Endothelial cell of umbilical vein (primary cell): Measurements from ENCODE around the gene SPON1. TPM values are rescaled to one million over a fixed set of nuclear protein-coding genes. Genes with fewer than 3 reads are reported as not detected.

Experiments used
- BruUV-seq: library from RNA; stranded (reverse); fragments of 400-500 nt; replicated peaks from 2 replicates; lab custom pipeline; 2021; lab: Mats Ljungman, UMichigan
- CTCF ChIA-PET: fragments of 300-600, 350-600 bp; sonication (Branson Sonifier 250); formaldehyde crosslinking; loops from one replicate; lab custom pipeline; 2021; ENCODE audit warnings: antibody characterized with exemption, inconsistent platforms; lab: Charles Lee
- POLR2A ChIA-PET: fragments of 300-600, 350-600 bp; sonication (Branson Sonifier 250); formaldehyde crosslinking; loops from one replicate; lab custom pipeline; 2021; ENCODE audit warnings: antibody characterized with exemption, inconsistent platforms; lab: Charles Lee
- DNase-seq: peaks from one replicate; pipeline ENCODE4 v3.0.0-alpha.2; 2011; ENCODE audit warnings: low read depth, low spot score
- FAIRE-seq: peaks from 2 replicates; lab custom pipeline; 2011; peaks lifted over from hg19 to GRCh38; lab: Jason Lieb, UNC
- H2AFZ ChIP-seq: 2 replicates; pipeline ENCODE4 v1.6.0; 2012; ENCODE audit warnings: low read depth, low read length, control low read depth, inconsistent platforms
- H3K27ac ChIP-seq: 2 replicates; pipeline ENCODE4 v1.5.1; 2011; ENCODE audit warnings: low read depth, mild to moderate bottlenecking, control low read depth, low read length, moderate library complexity; ENCODE audit not compliant: insufficient read depth
- H3K27me3 ChIP-seq, 2 experiments: 2 replicates each; pipeline versions ENCODE4 v1.6.0 to v1.6.1; 2011; ENCODE audit warnings: low read length in 2 of 2, mixed read lengths in 1 of 2; ENCODE audit not compliant: control insufficient read depth in 2 of 2, insufficient read depth in 2 of 2
- H3K36me3 ChIP-seq, 2 experiments: 2 replicates in 1 of 2; 3 replicates in 1 of 2; pipeline ENCODE4 v1.5.1; 2011; ENCODE audit warnings: low read length in 2 of 2, mild to moderate bottlenecking in 1 of 2, moderate library complexity in 1 of 2; ENCODE audit not compliant: control insufficient read depth in 2 of 2, insufficient read depth in 2 of 2; ENCODE audit errors: extremely low read depth in 1 of 2
- H3K4me1 ChIP-seq: 3 replicates; pipeline ENCODE4 v1.5.1; 2011; ENCODE audit warnings: mild to moderate bottlenecking, low read length; ENCODE audit not compliant: control insufficient read depth, insufficient read depth; ENCODE audit errors: extremely low read depth
- H3K4me2 ChIP-seq: 2 replicates; pipeline ENCODE4 v1.6.1; 2011; ENCODE audit warnings: low read length, control low read depth, mixed read lengths; ENCODE audit not compliant: insufficient read depth
- H3K4me3 ChIP-seq, 3 experiments: fragments of 200-600 bp in 1 of 3; sonication (generic), shearing (Covaris generic) in 1 of 3; replicated peaks in 1 of 3; 2 replicates each; pipeline ENCODE4 v1.5.1; 2011 to 2016; ENCODE audit warnings: control low read depth in 3 of 3, low read length in 3 of 3, mild to moderate bottlenecking in 2 of 3, inconsistent platforms in 1 of 3, low read depth in 1 of 3, moderate library complexity in 1 of 3; ENCODE audit not compliant: insufficient read depth in 1 of 3
- H3K79me2 ChIP-seq: 2 replicates; pipeline ENCODE4 v1.6.0; 2012; ENCODE audit warnings: low read length, inconsistent platforms; ENCODE audit not compliant: control insufficient read depth, insufficient read depth
- H3K9ac ChIP-seq: replicated peaks from 2 replicates; pipeline ENCODE3; 2011; ENCODE audit warnings: low read length, control low read depth; ENCODE audit not compliant: insufficient read depth; ENCODE audit errors: extremely low read depth
- H3K9me1 ChIP-seq: replicated peaks from 3 replicates; pipeline ENCODE4 v1.6.0; 2011; ENCODE audit warnings: mild to moderate bottlenecking, low read length; ENCODE audit not compliant: control insufficient read depth, insufficient read depth; ENCODE audit errors: extremely low read depth
- H3K9me3 ChIP-seq: replicated peaks from 2 replicates; pipeline ENCODE4 v1.5.1; 2012; ENCODE audit warnings: low read length, inconsistent platforms; ENCODE audit not compliant: control insufficient read depth, insufficient read depth
- H4K20me1 ChIP-seq: replicated peaks from 2 replicates; pipeline ENCODE3; 2011; ENCODE audit warnings: mild to moderate bottlenecking, low read length; ENCODE audit not compliant: control insufficient read depth, insufficient read depth; ENCODE audit errors: extremely low read depth
- CTCF ChIP-seq, 2 donors: IDR thresholded peaks; 1 replicate in 1 of 2; 2 replicates in 1 of 2; pipeline ENCODE4 v1.5.1; 2011; ENCODE audit warnings: low read length in 2 of 2, mild to moderate bottlenecking in 2 of 2, moderate library complexity in 2 of 2, control low read depth in 1 of 2, inconsistent platforms in 1 of 2, low read depth in 1 of 2; ENCODE audit not compliant: insufficient read depth in 1 of 2; ENCODE audit errors: extremely low read depth in 1 of 2
- EZH2 ChIP-seq: IDR thresholded peaks from 2 replicates; pipeline ENCODE4 v1.6.1; 2012; ENCODE audit warnings: borderline replicate concordance, low read depth, mild to moderate bottlenecking, moderate library complexity, low read length, inconsistent platforms; ENCODE audit not compliant: severe bottlenecking
- FOS ChIP-seq: IDR thresholded peaks from 2 replicates; pipeline ENCODE4 v1.6.1; 2011; ENCODE audit warnings: mild to moderate bottlenecking, low read length, moderate library complexity, borderline replicate concordance; ENCODE audit not compliant: insufficient read depth
- GATA2 ChIP-seq: IDR thresholded peaks from 2 replicates; pipeline ENCODE4 v1.7.0; 2011; ENCODE audit warnings: low read depth, mild to moderate bottlenecking, moderate library complexity, mixed read lengths, low read length; ENCODE audit not compliant: insufficient read length, insufficient read depth
- JUN ChIP-seq: IDR thresholded peaks from 2 replicates; pipeline ENCODE4 v1.6.1; 2011; ENCODE audit warnings: borderline replicate concordance, low read depth; ENCODE audit not compliant: insufficient read length, insufficient read depth
- MAX ChIP-seq: IDR thresholded peaks from 2 replicates; pipeline ENCODE4 v1.6.1; 2011; ENCODE audit not compliant: insufficient read depth, insufficient read length
- MYC ChIP-seq: IDR thresholded peaks from one replicate; pipeline ENCODE4 v1.6.1; 2011; ENCODE audit warnings: mild to moderate bottlenecking, low read depth, low read length
- POLR2A ChIP-seq: IDR thresholded peaks from 2 replicates; pipeline ENCODE4 v1.6.1; 2012; ENCODE audit warnings: low read depth, mild to moderate bottlenecking, control low read depth, low read length
- POLR2AphosphoS5 ChIP-seq: IDR thresholded peaks from 2 replicates; pipeline ENCODE4 v1.6.1; 2012; ENCODE audit warnings: low read depth, mild to moderate bottlenecking, control low read depth, low read length, moderate library complexity; ENCODE audit not compliant: insufficient read depth
- dilution Hi-C: fragments of 300-500 bp; cut with MboI; formaldehyde crosslinking; loops from one replicate; pipeline ENCODE4 v1.15.0; 2019; ENCODE audit warnings: low sequenced_read_pairs; ENCODE audit not compliant: extremely low pct_ligation_motif_present
- intact Hi-C: fragments of 100-400 bp; cut with micrococcal nuclease; formaldehyde crosslinking; loops from one replicate; pipeline ENCODE4 v1.10.0; 2022
- polyA plus RNA-seq, 4 experiments: library from polyadenylated mRNA; depleted of rRNA in 3 of 4; stranded (reverse) in 3 of 4; unstranded in 1 of 4; fragments of >200 nt; gene quantifications; 2 replicates each; pipeline versions ENCODE4 v1.2.1 to v1.2.3, GENCODE V29; 2011 to 2012; ENCODE audit warnings: missing spikeins in 1 of 4
- total RNA-seq: library from RNA; stranded (reverse); gene quantifications from 2 replicates; pipeline ENCODE4 v1.2.3, GENCODE V29; 2021

The SPON1 gene
- total and polyA plus RNA-seq, 2 donors (not counting 3 experiments of a cell fraction or from before 2014, with no cell fraction given): 0.31 TPM; not detected in 1

DNA sequence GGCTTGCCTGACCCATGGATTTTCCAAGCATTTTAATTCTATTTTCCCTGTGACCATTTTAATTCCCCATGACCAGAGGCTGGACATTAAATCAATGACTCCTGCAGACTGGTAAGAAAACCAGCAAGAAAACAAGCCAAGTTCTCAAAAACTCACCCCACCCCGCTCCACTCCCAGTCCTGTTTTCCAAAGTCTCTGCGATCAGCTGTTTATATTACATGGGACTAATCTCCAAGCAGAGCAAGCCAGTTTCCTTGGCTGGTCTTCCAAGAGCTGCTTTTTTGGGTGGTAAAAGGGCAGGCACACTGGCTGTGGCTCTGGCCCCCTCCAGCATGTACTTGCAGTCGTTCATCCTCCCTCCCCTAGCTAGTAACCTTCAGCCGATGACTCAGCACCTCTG lies 298.5 kb downstream of the SPON1 start:
- dilution Hi-C loops: no loop called here
- no peak overlapping the region for H3K27ac ChIP-seq
- no TSS peak for BruUV-seq
- H3K9me3 ChIP-seq: no peaks in the 10 kb centered on the region
- H2AFZ ChIP-seq: no peak overlapping the region
- H3K4me2 ChIP-seq: no peak overlapping the region
- peaks cover 2 to 3% of the 10 kb centered on the region in 2 experiments for H3K36me3 ChIP-seq
- no peak overlapping the region for H3K4me3 ChIP-seq
- intact Hi-C loops: no loop called here
- TF ChIP-seq MAX (no peak), FOS (no peak), GATA2 (no peak), CTCF (IDR thresholded peaks at IDR 0.05; ENCODE audit: extremely low read depth in 1 of 2, insufficient read depth in 1 of 2, low read depth in 1 of 2, low read length in 2 of 2) (no peak), MYC (no peak), POLR2A (no peak), EZH2 (no peak), JUN (no peak), POLR2AphosphoS5 (no peak)
- peaks cover 5% of the 10 kb centered on the region for H3K4me1 ChIP-seq
- CTCF ChIA-PET: interaction anchor here (1.5 to 2.1 kb wide), 2 partner anchors 158 to 194 kb away, joined by 5 to 6 read pairs; no protein-coding TSS in a partner anchor
- H3K9me1 ChIP-seq: no peaks in the 10 kb centered on the region
- no peaks in the 10 kb centered on the region for H3K27me3 ChIP-seq
- no peaks in the 10 kb centered on the region for H3K79me2 ChIP-seq
- no peak for DNase-seq
- no peak for FAIRE-seq
- no peaks in the 10 kb centered on the region for H4K20me1 ChIP-seq
- POLR2A ChIA-PET: no interaction called here
- H3K9ac ChIP-seq: no peak overlapping the region
